GM10847 (cell line): ENCODE measurements around the gene SLC14A1.

Source experiments
- POLR2A ChIP-seq: IDR thresholded peaks from 2 replicates; pipeline ENCODE4 v1.6.1; 2011; ENCODE audit not compliant: insufficient read length; ENCODE audit errors: extremely low read depth

Gene SLC14A1

GRCh38 chr18:45734944-45735343 is 11.0 kb downstream of the SLC14A1 start:
- no peak for TF ChIP-seq POLR2A

GRCh38 chr18:45738660-45739059 is 14.7 kb downstream of the SLC14A1 start:
- no peak for TF ChIP-seq POLR2A

- TF ChIP-seq POLR2A = no peak
Observed at GRCh38 chr18:45739268-45739667, 15.3 kb downstream of the SLC14A1 start.

- TF ChIP-seq POLR2A = no peak
Observed at GRCh38 chr18:45739848-45740247, 15.9 kb downstream of the SLC14A1 start.

GRCh38 chr18:45741056-45741455 is 17.1 kb downstream of the SLC14A1 start:
- TF ChIP-seq POLR2A = no peak

GRCh38 chr18:45745817-45746461 is 22.0 kb downstream of the SLC14A1 start:
- TF ChIP-seq POLR2A = no peak

- no peak for TF ChIP-seq POLR2A
Observed at GRCh38 chr18:45748501-45748900, 24.5 kb downstream of the SLC14A1 start.

- TF ChIP-seq POLR2A = no peak
Observed at GRCh38 chr18:45749918-45750689, 26.1 kb downstream of the SLC14A1 start.

GRCh38 chr18:45751766-45752165 is 27.8 kb downstream of the SLC14A1 start:
- no peak for TF ChIP-seq POLR2A

- TF ChIP-seq POLR2A = no peak
Observed at GRCh38 chr18:45752681-45753080, 28.7 kb downstream of the SLC14A1 start.

GRCh38 chr18:45753286-45753685 is 29.3 kb downstream of the SLC14A1 start:
- no peak for TF ChIP-seq POLR2A

- no peak for TF ChIP-seq POLR2A
Observed at GRCh38 chr18:45755934-45756333, 32.0 kb downstream of the SLC14A1 start.

- no peak for TF ChIP-seq POLR2A
Observed at GRCh38 chr18:45757005-45757404, 33.0 kb downstream of the SLC14A1 start.

GRCh38 chr18:45760462-45761036 is 36.6 kb downstream of the SLC14A1 start:
- no peak for TF ChIP-seq POLR2A

GRCh38 chr18:45761512-45762114 is 37.6 kb downstream of the SLC14A1 start:
- TF ChIP-seq POLR2A = no peak
